Nephron progenitor cell (in vitro differentiated cells): Measurements from ENCODE around the gene LMO7.

Experiments used
- DNase-seq: peaks from one replicate; pipeline ENCODE4 v3.0.0; 2021
- H3K27ac Mint-ChIP-seq: 2 replicates; pipeline ENCODE4 v1.8.0; 2021; ENCODE audit warnings: mild to moderate bottlenecking, moderate library complexity, mixed read lengths
- H3K27me3 Mint-ChIP-seq: 2 replicates; pipeline ENCODE4 v1.8.0; 2021; ENCODE audit warnings: mild to moderate bottlenecking, low read depth, mixed read lengths; ENCODE audit not compliant: poor library complexity
- H3K36me3 Mint-ChIP-seq: 2 replicates; pipeline ENCODE4 v1.8.0; 2021; ENCODE audit warnings: low read depth, mixed read lengths
- H3K4me1 Mint-ChIP-seq: 2 replicates; pipeline ENCODE4 v1.8.0; 2021; ENCODE audit warnings: mixed read lengths
- H3K4me3 Mint-ChIP-seq: 2 replicates; pipeline ENCODE4 v1.8.0; 2021; ENCODE audit warnings: mild to moderate bottlenecking, moderate library complexity, mixed read lengths
- H3K9me3 Mint-ChIP-seq: 2 replicates; pipeline ENCODE4 v1.8.0; 2021; ENCODE audit warnings: mild to moderate bottlenecking, moderate library complexity, mixed read lengths
- CTCF ChIP-seq: fragments of 200-600 bp; sonication (generic); IDR thresholded peaks from 2 replicates; pipeline ENCODE4 v1.5.0; 2021; ENCODE audit warnings: antibody characterized with exemption

LMO7 gene

GRCh38 chr13:75635828-75636435 lies at the start of gene LMO7:
LMO7 (plus strand) TSS chr13:75636330; CDS start chr13:75636658, 328 bp downstream.
- peaks cover 9% of the 10 kb centered on the region for H3K4me1 Mint-ChIP-seq
- peaks cover 15% of the 10 kb centered on the region for H3K9me3 Mint-ChIP-seq
- H3K36me3 Mint-ChIP-seq: peaks cover 6% of the 10 kb centered on the region
- TF ChIP-seq CTCF: no peak
- H3K27ac Mint-ChIP-seq: no peak within 1 kb of the TSS
- DNase-seq: peak; percentile 68
- peaks cover 66% of the 10 kb centered on the region for H3K27me3 Mint-ChIP-seq
- H3K4me3 Mint-ChIP-seq: peak within 1 kb of the TSS; percentile 78

DNA sequence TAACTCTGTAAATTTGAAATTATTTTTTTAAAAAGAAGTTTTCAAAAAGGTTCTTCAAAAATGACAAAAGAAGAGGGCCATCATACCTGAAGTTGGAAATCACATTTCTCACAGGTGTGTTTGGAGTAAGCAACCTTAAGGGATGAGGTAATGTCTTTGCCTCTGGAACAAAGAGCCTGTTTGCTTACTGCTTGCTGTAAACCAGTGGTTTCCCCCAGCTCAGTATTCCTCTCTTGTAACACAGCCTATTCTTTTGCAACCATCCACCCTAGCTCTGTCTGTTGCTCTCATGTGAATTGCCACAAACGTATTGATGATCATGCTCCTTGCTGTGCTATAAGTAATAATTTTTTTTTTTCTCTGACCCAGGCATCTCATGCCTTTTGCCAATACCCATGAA lies 48.5 kb upstream of the LMO7 start:
- H3K27ac Mint-ChIP-seq: no peak overlapping the region
- no peak for TF ChIP-seq CTCF
- peaks cover 19% of the 10 kb centered on the region for H3K9me3 Mint-ChIP-seq
- H3K4me1 Mint-ChIP-seq: no peaks in the 10 kb centered on the region
- DNase-seq: no peak
- no peaks in the 10 kb centered on the region for H3K27me3 Mint-ChIP-seq
- H3K36me3 Mint-ChIP-seq: peaks cover 52% of the 10 kb centered on the region
- H3K4me3 Mint-ChIP-seq: no peak overlapping the region

DNA sequence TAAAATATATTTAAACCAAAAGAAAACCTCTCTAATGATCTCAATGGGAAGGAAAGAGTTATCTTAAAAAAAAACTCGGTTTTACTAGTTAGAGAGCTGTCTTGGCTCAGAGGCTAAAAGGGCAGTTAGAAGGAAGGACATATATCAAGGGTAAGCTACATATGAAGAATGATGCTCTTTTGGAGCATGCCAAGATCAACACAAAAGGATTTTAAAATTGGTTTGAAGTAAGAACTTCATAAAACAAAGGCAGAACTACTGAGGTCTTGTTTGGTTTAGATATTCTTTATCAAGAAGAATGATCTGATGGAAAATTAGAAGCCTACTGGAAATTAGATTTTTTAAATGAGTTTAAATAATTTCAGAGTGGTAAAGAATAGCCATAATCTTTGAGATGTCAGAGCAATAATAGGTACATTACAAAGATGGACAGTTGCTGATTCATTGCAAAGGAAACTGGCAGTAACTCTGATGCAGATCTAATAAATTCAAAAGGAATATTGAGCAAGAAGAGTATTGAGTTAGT lies 39.4 kb upstream of the LMO7 start:
- Mint-ChIP-seq H3K27ac (no peak overlapping the region), H3K4me3 (no peak overlapping the region), H3K9me3 (no peaks in the 10 kb centered on the region), H3K4me1 (no peaks in the 10 kb centered on the region), H3K27me3 (no peaks in the 10 kb centered on the region), H3K36me3 (peaks cover 57% of the 10 kb centered on the region)
- no peak for TF ChIP-seq CTCF
- no peak for DNase-seq

- no peak for DNase-seq
- Mint-ChIP-seq H3K4me1 (no peaks in the 10 kb centered on the region), H3K9me3 (no peaks in the 10 kb centered on the region), H3K36me3 (peaks cover 57% of the 10 kb centered on the region), H3K27ac (no peak overlapping the region), H3K4me3 (no peak overlapping the region), H3K27me3 (no peaks in the 10 kb centered on the region)
- TF ChIP-seq CTCF: no peak
Observed at GRCh38 chr13:75600371-75600770, 35.8 kb upstream of the LMO7 start.

DNA sequence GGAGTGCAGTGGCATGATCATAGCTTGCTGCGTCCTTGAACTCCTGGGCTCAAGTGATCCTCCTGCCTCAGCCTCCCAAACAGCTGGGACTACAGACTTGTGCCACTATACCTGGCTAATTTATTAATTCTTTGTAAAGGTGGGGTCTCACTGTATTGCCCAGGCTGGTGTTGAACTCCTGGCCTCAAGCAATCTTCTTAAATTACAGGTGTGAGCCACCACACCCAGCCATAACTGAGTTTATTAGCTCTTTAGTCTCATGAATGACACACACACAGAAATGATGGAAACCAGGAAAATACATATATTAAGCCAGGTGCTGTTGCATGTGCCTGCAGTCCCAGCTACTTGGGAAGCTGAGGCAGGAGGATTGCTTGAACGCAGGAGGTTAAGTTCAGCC lies 33.1 kb upstream of the LMO7 start:
- Mint-ChIP-seq H3K27ac (no peak overlapping the region), H3K4me1 (no peaks in the 10 kb centered on the region)

More for the DNA sequence above, 33.1 kb upstream of the LMO7 start:
- Mint-ChIP-seq H3K4me3 (no peak overlapping the region), H3K27me3 (no peaks in the 10 kb centered on the region), H3K9me3 (no peaks in the 10 kb centered on the region), H3K36me3 (peaks cover 45% of the 10 kb centered on the region)
- DNase-seq: no peak
- TF ChIP-seq CTCF: no peak
